Measurements from ENCODE around the gene FNDC7.
A peak's percentile ranks its signal among the peaks of the same experiment; 100 is the strongest.

GRCh38 chr1:108746382-108747170 is 33.9 kb downstream of the FNDC7 start, which contains the start of gene STXBP3:
- TF ChIP-seq EZH2 (IDR thresholded peaks at IDR 0.05) (peak; percentile 22), CTCF (IDR thresholded peaks at IDR 0.05) (peak; percentile 88)
